ENCODE results near the gene LRCH2. TPM values are rescaled to one million over a fixed set of nuclear protein-coding genes. Genes with fewer than 3 reads are reported as not detected.

The LRCH2 gene
- total and polyA plus RNA-seq, 2 donors from 2014 or later, result 0.86 to 2.4 TPM

Other genes starting within 250 kb of the LRCH2 start
- gene IL13RA2, start 216.5 kb downstream of the LRCH2 start, total RNA-seq, result 0.31 TPM
- gene IL13RA2, start 216.5 kb downstream of the LRCH2 start, polyA plus RNA-seq (ENCODE audit: insufficient read depth, low read depth, low replicate concordance), result 17.4 TPM
- gene RBMXL3, start 44.7 kb downstream of the LRCH2 start, total RNA-seq, result not detected
- not detected for gene RBMXL3, start 44.7 kb downstream of the LRCH2 start, polyA plus RNA-seq (ENCODE audit: insufficient read depth, low read depth, low replicate concordance)
- gene LUZP4, start 55.6 kb upstream of the LRCH2 start, total RNA-seq, result not detected
- gene LUZP4, start 55.6 kb upstream of the LRCH2 start, polyA plus RNA-seq (ENCODE audit: insufficient read depth, low read depth, low replicate concordance), result not detected